Lower lobe of right lung (tissue), 2 donors: ENCODE data around the gene ADD2. TPM values are rescaled to one million over a fixed set of nuclear protein-coding genes. Genes with fewer than 3 reads are reported as not detected.

Source experiments
- ATAC-seq, 2 donors: fragments of 200-7000 bp; cut with Tn5 transposase; one replicate each; pipeline ENCODE4 v1.9.1; 2020 to 2022; ENCODE audit warnings: mild to moderate bottlenecking in 2 of 2, moderate library complexity in 2 of 2
- DNase-seq: peaks from one replicate; pipeline ENCODE4 v3.0.0-alpha.2; 2020
- H3K27ac ChIP-seq: fragments of 200-600 bp; one replicate; pipeline ENCODE4 v1.8.0; 2022
- H3K27me3 ChIP-seq: fragments of 200-600 bp; one replicate; pipeline ENCODE4 v1.8.0; 2022; ENCODE audit warnings: low read depth
- H3K36me3 ChIP-seq: fragments of 200-600 bp; one replicate; pipeline ENCODE4 v1.8.0; 2022; ENCODE audit warnings: mild to moderate bottlenecking
- H3K4me1 ChIP-seq: fragments of 200-600 bp; one replicate; pipeline ENCODE4 v1.8.0; 2022
- H3K4me3 ChIP-seq: fragments of 200-600 bp; one replicate; pipeline ENCODE4 v1.8.0; 2022; ENCODE audit warnings: mild to moderate bottlenecking
- H3K9me3 ChIP-seq: fragments of 200-600 bp; one replicate; pipeline ENCODE4 v1.8.0; 2022
- intact Hi-C: fragments of 100-400 bp; cut with DNase I; formaldehyde crosslinking; loops from one replicate; pipeline ENCODE4 v1.11.0; 2022
- total RNA-seq: library from RNA; stranded (reverse); fragmentation: NEBNext Ultra II Directional; extraction: Animal tissue kit (Norgen Biotek cat#: 25700); gene quantifications from one replicate; pipeline ENCODE4 v1.2.1, GENCODE V29; 2021
- TF ChIP-seq, protein P1 (sequence below): fragments of 200-600 bp; IDR thresholded peaks from one replicate; pipeline ENCODE4 v1.8.0; 2022; ENCODE audit warnings: antibody characterized with exemption, mild to moderate bottlenecking
- donor health status: DM: no; HTN: yes; CAD: no; lungs with severe emphysema.

ADD2 gene
- total RNA-seq, 1 donor from 2014 or later: 2.1 TPM

DNA sequence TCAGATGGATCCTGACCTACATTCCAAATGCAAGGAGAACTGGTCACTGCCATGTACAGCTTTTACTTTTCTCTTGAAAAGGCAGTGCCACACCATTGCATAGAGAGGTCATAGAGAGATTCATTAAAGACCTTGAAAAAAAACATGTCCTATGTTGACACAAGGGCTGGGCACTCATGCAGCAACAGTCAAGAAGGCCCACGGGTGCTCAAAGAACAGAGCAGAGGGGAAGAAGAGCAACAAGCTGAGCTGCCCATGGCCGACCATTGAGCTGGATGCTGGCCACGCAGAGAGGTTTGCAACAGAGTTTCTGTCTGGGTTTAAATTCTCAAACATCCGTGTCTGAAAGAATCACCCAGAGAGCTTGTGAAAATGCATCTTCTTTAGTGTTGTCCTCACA, 99.1 kb downstream of the ADD2 start:
- no peaks in the 10 kb centered on the region for H3K36me3 ChIP-seq
- DNase-seq: no peak
- no peak for ATAC-seq
- TF ChIP-seq, protein P1, sequence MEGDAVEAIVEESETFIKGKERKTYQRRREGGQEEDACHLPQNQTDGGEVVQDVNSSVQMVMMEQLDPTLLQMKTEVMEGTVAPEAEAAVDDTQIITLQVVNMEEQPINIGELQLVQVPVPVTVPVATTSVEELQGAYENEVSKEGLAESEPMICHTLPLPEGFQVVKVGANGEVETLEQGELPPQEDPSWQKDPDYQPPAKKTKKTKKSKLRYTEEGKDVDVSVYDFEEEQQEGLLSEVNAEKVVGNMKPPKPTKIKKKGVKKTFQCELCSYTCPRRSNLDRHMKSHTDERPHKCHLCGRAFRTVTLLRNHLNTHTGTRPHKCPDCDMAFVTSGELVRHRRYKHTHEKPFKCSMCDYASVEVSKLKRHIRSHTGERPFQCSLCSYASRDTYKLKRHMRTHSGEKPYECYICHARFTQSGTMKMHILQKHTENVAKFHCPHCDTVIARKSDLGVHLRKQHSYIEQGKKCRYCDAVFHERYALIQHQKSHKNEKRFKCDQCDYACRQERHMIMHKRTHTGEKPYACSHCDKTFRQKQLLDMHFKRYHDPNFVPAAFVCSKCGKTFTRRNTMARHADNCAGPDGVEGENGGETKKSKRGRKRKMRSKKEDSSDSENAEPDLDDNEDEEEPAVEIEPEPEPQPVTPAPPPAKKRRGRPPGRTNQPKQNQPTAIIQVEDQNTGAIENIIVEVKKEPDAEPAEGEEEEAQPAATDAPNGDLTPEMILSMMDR: no peak
- no peaks in the 10 kb centered on the region for H3K9me3 ChIP-seq
- H3K27ac ChIP-seq: no peak overlapping the region
- H3K27me3 ChIP-seq: no peaks in the 10 kb centered on the region
- intact Hi-C loops: no loop called here
- H3K4me3 ChIP-seq: no peak overlapping the region
- no peaks in the 10 kb centered on the region for H3K4me1 ChIP-seq

DNA sequence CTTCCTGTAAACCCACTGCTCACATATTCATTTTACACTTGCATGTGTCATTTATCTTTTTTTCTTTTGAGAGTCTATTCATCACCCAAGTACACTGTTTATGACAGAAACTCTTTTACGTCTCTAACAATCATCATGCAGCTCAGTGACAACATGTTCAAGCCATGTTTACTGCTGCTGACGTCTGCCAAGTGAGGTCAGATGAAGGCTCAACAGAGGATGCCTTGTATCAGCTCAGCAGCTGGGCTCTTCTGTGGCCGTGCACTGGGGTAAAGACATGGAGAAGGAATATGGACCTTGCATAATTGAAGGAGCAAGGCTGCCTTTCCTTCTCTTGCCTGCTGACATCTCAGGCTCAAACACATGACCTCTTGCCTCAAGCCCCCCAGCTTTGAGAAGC, 99.6 kb downstream of the ADD2 start:
- H3K27me3 ChIP-seq: no peaks in the 10 kb centered on the region
- DNase-seq (no peak), ATAC-seq (no peak)
- no peak overlapping the region for H3K27ac ChIP-seq
- H3K4me1 ChIP-seq: no peaks in the 10 kb centered on the region
- no peaks in the 10 kb centered on the region for H3K36me3 ChIP-seq
- no peak overlapping the region for H3K4me3 ChIP-seq
- intact Hi-C loops: no loop called here
- no peaks in the 10 kb centered on the region for H3K9me3 ChIP-seq
- TF ChIP-seq, protein P1: no peak

DNA sequence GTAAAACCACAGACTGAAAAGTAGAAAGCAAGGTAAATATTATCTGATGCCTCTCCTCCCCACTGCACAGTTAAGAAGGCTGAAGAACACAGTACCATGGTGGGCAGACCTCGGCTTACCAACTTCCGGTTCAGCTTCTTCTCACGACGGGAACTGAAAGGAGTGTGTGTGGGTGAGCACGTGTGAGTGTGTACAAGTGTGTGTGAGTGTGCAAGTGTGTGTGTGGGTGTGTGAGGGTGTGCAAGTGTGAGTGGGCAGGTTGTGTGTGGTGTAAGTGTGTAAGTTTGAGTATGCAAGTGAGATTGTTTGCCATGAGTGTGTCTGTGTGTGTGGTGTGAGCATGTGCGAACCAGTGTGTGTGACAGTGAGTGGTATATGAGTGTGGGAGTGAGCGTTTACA, 103.5 kb downstream of the ADD2 start:
- Histone ChIP-seq H3K36me3 (no peaks in the 10 kb centered on the region), H3K27ac (no peak overlapping the region), H3K27me3 (no peaks in the 10 kb centered on the region), H3K9me3 (no peaks in the 10 kb centered on the region), H3K4me3 (no peak overlapping the region), H3K4me1 (no peaks in the 10 kb centered on the region)
- ATAC-seq: no peak
- DNase-seq: no peak
- TF ChIP-seq, protein P1: no peak
- intact Hi-C loops: no loop called here

DNA sequence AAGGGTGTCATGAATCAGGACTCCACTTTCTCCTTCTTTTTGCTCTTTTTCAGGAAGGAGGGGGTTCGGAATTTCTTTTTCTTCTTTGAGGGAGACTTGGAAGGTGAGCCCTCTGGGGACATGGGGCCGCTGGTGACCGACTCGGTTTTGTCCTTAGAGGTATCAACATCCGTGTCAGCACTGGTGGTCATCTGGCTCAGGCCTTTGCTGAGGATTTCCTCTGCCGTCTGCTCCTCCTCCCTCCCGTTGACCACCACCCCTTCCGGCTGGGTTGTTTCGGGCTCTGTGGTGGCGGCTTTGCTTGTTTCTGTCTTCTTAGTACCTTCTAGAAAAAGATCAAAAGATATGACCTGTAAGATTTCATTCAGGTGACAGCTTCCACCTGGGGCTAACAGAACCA, 104.6 kb downstream of the ADD2 start:
- ATAC-seq (no peak), DNase-seq (no peak)
- H3K27ac ChIP-seq: no peak overlapping the region
- no peaks in the 10 kb centered on the region for H3K36me3 ChIP-seq
- H3K27me3 ChIP-seq: no peaks in the 10 kb centered on the region
- TF ChIP-seq, protein P1: no peak
- no peaks in the 10 kb centered on the region for H3K4me1 ChIP-seq
- intact Hi-C loops: no loop called here
- H3K4me3 ChIP-seq: no peak overlapping the region
- H3K9me3 ChIP-seq: no peaks in the 10 kb centered on the region

DNA sequence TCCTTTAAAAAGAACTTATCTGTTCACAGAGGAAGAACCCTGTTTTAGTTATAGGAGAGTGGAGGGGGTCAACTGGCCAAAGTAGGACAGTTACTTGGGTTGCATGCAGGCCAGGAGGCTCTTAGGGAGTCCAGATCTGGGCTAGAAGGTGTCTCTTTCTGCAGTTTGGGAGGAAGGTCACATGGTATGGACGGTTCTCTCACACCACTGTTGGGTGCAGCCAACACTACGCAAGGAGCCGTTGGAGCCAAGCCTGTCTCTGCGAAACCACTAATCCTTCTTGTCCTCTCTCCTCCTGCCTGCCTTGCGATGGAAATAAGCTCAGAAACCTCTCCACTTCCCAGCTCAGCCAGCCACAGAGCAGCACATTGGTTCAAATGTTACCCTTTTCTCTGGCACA, 108.4 kb downstream of the ADD2 start:
- H3K36me3 ChIP-seq: no peaks in the 10 kb centered on the region
- no peaks in the 10 kb centered on the region for H3K9me3 ChIP-seq
- TF ChIP-seq, protein P1: no peak
- DNase-seq (no peak), ATAC-seq (no peak)
- H3K27ac ChIP-seq: no peak overlapping the region
- intact Hi-C loops: no loop called here
- H3K4me3 ChIP-seq: no peak overlapping the region
- H3K4me1 ChIP-seq: no peaks in the 10 kb centered on the region
- peaks cover 17% of the 10 kb centered on the region for H3K27me3 ChIP-seq

DNA sequence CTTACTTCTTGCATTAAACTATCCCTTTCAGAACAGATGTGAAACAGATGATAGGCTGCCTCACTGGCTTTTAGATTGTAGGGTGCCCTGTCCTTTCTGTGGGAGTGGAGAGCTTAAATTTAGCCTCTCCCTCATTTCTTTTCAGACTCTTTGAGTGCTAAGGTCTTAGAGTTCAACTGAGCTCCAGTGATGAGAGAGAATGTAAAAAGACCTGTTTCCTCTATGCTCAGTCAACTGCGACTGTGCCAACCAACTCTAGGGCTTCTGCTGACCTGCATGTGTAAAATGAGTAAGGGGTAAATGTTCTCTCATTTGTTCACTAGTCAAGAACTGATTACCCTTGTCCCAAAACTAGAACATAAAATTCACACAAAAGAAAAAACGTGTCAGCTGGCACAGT, 109.5 kb downstream of the ADD2 start:
- Histone ChIP-seq H3K27ac (no peak overlapping the region), H3K9me3 (no peaks in the 10 kb centered on the region), H3K27me3 (peaks cover 20% of the 10 kb centered on the region), H3K4me1 (no peaks in the 10 kb centered on the region), H3K36me3 (no peaks in the 10 kb centered on the region), H3K4me3 (no peak overlapping the region)
- no peak for DNase-seq
- TF ChIP-seq, protein P1: no peak
- ATAC-seq: no peak
- intact Hi-C loops: no loop called here
